GM21576 (cell line): Measurements from ENCODE around the gene MED15.

ENCODE experiments used
- ATAC-seq: cut with Tn5 transposase; IDR thresholded peaks from one replicate; pipeline ENCODE4 v1.9.1; 2021; ENCODE audit warnings: mild to moderate bottlenecking, moderate library complexity; ENCODE audit not compliant: unreplicated experiment

Gene MED15

GRCh38 chr22:20568502-20569058 is 61.2 kb downstream of the MED15 start:
- ATAC-seq: no peak

GRCh38 chr22:20569059-20570058 is 61.9 kb downstream of the MED15 start:
- ATAC-seq: no peak

- no peak for ATAC-seq
Measured at GRCh38 chr22:20571078-20571503, 63.7 kb downstream of the MED15 start.

DNA sequence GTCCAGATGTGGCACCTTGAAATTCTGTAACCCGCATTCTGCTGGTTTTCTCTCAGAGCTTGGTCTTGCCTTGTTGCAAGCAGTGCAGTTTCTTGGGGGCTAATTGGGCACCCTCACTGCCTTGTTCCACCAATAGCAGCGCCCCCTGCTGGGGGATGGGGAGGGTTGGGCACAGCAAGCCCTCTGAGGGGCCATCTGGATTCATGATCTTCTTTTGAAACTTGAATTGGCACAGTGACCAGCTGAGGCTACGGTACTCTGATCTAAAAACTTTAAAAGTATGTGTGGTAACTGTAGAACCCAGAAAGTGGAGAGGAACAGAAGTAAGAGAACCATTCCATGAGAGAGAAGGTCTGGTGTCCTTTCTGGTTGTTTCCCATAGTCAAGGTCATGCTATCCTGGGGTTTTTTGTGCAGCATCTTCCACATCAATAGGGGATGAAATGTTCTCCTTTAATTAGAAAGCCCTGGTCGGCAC is 64.2 kb downstream of the MED15 start:
- ATAC-seq: no peak

- no peak for ATAC-seq
Measured at GRCh38 chr22:20572132-20572802, 64.9 kb downstream of the MED15 start.

GRCh38 chr22:20573176-20573832 is 65.9 kb downstream of the MED15 start:
- no peak for ATAC-seq

- ATAC-seq: no peak
Measured at GRCh38 chr22:20573833-20574615, 66.6 kb downstream of the MED15 start.

- ATAC-seq: no peak
Measured at GRCh38 chr22:20574920-20575353, 67.5 kb downstream of the MED15 start.

DNA sequence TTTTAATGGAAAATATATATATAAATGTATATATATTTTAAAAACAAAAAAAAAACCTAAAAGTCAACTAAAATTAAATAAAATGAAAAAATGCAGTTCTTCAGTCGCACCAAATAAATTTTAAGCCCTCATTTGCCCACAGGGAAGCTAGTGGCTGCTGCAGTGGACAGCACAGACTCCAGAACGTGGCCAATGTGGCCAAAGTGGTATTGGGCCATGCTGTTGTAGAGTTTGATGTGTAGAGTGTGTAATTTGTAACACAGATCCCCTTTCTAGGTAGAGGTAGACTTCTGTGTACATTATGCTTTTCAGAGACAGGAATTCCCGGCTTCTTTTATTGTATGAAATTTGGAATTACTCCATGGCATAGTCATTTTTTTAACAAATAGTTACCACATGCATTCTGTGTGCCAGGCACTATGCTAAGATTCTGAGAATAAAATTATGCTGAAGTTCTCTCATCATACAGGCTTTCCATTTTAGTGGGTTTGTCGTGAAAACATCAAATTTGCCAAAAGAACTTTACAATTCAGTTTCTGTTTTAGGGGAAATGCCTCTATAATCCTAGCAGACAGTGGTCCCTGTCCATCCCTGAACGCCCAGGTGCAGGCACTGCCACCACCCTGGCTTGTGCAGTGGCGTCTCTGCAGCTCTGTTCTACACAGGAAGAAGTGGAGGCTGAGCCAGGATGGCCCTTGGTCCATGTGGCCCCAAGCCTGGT is 68.5 kb downstream of the MED15 start:
- no peak for ATAC-seq

- ATAC-seq: no peak
Measured at GRCh38 chr22:20576445-20576816, 69.0 kb downstream of the MED15 start.

DNA sequence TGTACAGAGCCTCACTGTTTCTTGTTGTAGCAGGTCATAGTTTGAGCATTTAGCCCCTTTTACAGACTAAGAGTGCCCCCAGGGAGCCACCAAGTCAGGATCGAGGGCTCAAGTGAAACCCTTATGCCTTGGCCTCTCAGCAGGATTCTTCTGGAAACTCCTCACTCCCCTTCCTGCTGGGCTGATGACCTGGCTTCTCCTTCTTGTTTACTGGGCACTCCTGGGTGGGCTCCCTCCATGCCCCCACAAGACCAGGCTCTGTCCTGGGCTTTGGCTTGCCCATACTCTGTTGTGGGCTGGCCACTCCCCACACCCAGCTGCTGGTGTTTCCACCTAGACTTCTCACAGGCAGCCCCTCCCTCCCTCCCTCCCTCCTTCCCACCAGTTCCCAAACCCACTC is 69.6 kb downstream of the MED15 start:
- ATAC-seq: no peak

- no peak for ATAC-seq
Measured at GRCh38 chr22:20577549-20577975, 70.2 kb downstream of the MED15 start.

DNA sequence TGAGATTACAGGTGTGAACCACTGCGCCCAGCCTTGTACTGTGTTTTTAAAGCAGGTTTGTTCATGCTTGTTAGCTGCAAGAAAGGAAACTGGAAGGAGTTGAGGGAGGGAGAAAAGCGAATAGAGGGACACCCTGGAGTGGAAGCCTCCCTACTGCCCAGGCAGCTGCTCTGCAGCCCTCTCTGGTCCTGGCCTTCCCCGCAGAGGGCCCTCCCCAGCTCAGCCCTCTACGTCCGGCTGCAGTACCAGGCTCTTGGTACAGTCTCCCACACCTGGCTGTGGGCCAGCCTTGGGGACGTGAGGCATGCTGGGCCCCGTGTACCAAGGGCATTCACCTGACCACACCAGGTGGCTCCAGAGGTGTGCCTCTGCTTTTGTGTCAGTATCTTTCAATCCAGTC is 70.8 kb downstream of the MED15 start:
- ATAC-seq: no peak

- no peak for ATAC-seq
Measured at GRCh38 chr22:20578707-20579106, 71.3 kb downstream of the MED15 start.

DNA sequence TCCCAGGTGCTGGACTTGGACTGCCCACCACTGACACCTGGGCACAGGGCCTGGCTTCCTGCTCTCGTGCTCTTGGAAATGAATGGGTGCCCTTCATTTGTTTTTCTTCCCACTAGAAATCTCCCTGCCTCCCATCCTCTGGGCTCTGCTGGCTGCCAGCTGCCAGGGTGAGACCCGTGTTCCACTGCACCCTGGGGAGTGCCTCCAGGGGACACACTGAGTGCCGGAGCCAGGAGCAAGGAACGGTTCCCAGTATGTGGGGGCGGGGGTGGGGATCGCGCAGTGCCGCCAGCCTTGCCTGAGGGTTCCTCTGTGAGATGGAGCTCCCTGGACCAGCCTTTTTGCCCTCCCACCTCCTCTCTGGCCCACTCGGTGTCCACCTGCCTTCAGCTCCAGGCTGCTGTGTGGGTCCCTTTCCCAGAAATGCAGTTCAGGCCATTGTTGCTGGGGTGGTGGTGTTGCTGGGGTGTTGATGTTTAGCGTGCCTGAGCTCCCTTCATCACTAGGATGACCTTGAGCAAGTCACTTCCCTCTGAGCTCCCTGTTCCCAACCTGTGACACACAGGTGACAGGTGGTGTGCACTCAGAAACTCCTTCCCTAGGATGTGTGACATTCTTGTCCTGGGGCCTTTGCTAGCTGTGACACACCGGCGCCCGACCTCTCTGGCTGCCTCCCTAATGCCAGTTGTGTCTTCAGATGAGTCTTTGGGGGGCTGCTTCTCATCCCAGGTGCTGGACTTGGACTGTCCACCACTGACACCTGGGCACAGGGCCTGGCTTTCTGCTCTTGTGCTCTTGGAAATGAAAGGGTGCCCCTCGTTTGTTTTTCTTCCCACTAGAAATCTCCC is 72.1 kb downstream of the MED15 start:
- ATAC-seq: no peak

GRCh38 chr22:20580179-20580578 is 72.8 kb downstream of the MED15 start:
- ATAC-seq: no peak

DNA sequence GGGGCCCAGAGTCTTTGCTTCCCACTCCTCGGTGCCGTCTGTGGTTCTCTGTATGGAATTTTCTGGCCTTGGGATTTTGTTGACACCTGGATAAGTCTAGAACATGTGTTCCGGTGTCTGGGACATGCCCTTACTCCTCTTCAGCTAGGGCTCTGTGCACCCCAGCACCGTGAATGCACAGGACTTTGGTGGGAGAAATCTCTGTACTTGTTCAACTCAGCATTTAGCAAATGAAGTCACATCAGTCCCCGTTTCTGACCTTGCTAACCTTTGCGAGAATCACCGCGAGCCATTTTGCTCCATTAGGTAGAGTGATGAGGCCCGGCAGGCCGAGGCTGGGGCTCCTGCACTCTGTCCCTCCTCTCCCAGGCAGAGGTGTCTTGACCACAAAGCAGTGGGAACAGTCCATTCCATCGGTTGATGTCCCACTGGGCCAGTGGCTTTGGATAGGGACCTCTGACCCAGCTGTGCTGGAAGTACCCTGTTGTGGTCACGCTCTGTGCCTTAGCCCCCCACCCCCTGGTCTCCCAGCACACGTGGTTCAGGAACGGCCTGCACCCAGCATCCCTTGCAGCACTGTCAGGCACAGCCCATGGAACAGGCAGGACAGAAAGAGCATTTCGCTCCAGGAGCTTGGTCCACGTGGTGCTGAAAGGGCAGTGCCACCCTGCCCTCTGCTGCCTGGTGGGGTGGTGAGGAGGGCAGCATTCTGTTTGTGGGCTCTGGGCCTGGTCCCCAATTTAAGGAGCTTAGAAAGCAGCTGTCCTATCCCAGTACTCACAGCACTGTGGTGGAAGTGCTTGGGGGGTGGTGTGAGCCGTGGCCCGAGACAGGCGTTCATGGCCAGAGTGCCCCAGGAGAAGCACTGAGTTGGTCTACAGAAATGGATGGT is 73.4 kb downstream of the MED15 start:
- ATAC-seq: no peak
